ENCODE measurements around the gene CD99L2.

DNA sequence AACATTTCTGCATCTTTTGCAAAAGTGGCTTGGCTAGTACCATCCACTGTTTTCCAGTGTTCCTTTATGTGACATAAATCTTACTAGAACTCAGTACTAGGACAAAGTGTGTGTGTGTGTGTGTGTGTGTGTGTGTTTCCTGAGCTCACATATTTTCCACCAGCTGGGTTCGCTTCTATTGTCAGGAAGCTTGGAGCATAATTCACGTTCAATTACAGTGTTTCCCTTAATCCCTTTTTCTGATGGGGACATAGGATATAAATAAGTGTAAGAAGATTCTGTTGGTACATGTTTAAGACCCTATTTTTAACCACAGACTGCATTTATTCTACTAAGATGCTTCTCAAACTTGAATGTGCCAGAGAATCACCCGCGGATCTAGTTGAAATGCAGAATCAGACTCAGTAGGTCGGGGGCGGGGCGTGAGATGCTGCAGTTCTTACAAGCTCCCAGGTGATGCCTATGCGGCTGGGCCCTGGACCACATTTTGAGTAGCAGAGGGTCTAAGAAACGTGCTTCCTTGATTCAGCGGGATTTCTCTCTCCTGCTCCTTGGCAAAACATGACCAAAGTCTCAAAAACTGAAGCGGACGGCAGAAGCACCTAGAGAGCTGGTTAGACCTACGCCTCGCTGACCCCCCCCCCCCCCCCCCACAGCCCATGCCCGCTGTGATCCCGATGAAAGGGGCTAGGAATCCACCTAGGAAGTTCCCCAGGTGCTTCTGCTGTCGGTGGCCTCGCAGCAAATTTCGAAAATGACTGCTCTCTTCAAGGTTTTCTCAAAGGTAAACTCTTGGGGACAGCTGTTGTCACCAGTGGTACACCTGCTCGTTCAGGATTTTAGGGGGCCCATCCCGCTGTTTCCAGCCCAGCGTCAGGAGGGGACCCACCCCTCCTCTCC lies 797 bp downstream of the CD99L2 start:
- TF ChIP-seq, protein P1, sequence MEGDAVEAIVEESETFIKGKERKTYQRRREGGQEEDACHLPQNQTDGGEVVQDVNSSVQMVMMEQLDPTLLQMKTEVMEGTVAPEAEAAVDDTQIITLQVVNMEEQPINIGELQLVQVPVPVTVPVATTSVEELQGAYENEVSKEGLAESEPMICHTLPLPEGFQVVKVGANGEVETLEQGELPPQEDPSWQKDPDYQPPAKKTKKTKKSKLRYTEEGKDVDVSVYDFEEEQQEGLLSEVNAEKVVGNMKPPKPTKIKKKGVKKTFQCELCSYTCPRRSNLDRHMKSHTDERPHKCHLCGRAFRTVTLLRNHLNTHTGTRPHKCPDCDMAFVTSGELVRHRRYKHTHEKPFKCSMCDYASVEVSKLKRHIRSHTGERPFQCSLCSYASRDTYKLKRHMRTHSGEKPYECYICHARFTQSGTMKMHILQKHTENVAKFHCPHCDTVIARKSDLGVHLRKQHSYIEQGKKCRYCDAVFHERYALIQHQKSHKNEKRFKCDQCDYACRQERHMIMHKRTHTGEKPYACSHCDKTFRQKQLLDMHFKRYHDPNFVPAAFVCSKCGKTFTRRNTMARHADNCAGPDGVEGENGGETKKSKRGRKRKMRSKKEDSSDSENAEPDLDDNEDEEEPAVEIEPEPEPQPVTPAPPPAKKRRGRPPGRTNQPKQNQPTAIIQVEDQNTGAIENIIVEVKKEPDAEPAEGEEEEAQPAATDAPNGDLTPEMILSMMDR (IDR thresholded peaks at IDR 0.05): no peak
- no peak for TF ChIP-seq POLR2A (IDR thresholded peaks at IDR 0.05)
